Measurements from ENCODE around the gene LYL1. TPM values are rescaled to one million over a fixed set of nuclear protein-coding genes. Genes with fewer than 3 reads are reported as not detected.

The LYL1 gene
- total and polyA plus RNA-seq, 2 of the 4 experiments (the other 2 are of a cell fraction): 0.36 to 0.39 TPM

GRCh38 chr19:13150187-13150930 is 47.7 kb upstream of the LYL1 start, which contains the start of the genes IER2 and STX10 (continued):
- TF ChIP-seq ELK1 (IDR thresholded peaks at IDR 0.05; ENCODE audit: borderline replicate concordance, low read depth, low read length): peak; percentile 58; the same call in 1 of the 2 replicates
- peak; percentile 76 for TF ChIP-seq CHD1 (IDR thresholded peaks at IDR 0.05; ENCODE audit: low read depth, low read length)
- no peak for TF ChIP-seq RCOR1 (IDR thresholded peaks at IDR 0.05; ENCODE audit: insufficient replicate concordance, low read length)
- peak; percentile 38; the same call in 1 of the 2 replicates for TF ChIP-seq CEBPB (IDR thresholded peaks at IDR 0.05; ENCODE audit: low read depth, low read length)
- peak; percentile 64 for TF ChIP-seq USF2 (IDR thresholded peaks at IDR 0.05; ENCODE audit: low read depth, low read length)
